Neuronal stem cell (in vitro differentiated cells): Measurements from ENCODE around the gene FAM174C.
A peak's percentile ranks its signal among the peaks of the same experiment; 100 is the strongest.
"Not testable (repeated sequence)": the region's sequence is repeated elsewhere in the genome, so short reads cannot be mapped to it uniquely, and the experiment has no call there.

ENCODE experiments used
- DNase-seq: peaks from one replicate; pipeline ENCODE4 v3.0.0-alpha.2; 2013; ENCODE audit warnings: low spot score
- H2AFZ ChIP-seq: one replicate; pipeline ENCODE4 v1.6.1; 2013; ENCODE audit warnings: mild to moderate bottlenecking, low read length, inconsistent platforms
- H2AK5ac ChIP-seq: 2 replicates; pipeline ENCODE4 v1.6.1; 2013; ENCODE audit warnings: low read depth, mild to moderate bottlenecking, inconsistent platforms, low read length, moderate library complexity, mixed read lengths
- H2BK120ac ChIP-seq: 2 replicates; pipeline ENCODE4 v1.6.1; 2013; ENCODE audit warnings: low read depth, mild to moderate bottlenecking, inconsistent platforms, low read length, moderate library complexity, mixed read lengths
- H2BK12ac ChIP-seq: one replicate; pipeline ENCODE4 v1.6.1; 2013; ENCODE audit warnings: low read length, inconsistent platforms
- H2BK15ac ChIP-seq: 2 replicates; pipeline ENCODE4 v1.6.1; 2013; ENCODE audit warnings: mild to moderate bottlenecking, low read length, inconsistent platforms, mixed read lengths
- H2BK5ac ChIP-seq: one replicate; pipeline ENCODE4 v1.6.1; 2013; ENCODE audit warnings: inconsistent platforms, mild to moderate bottlenecking, low read length, moderate library complexity
- H3K14ac ChIP-seq: one replicate; pipeline ENCODE4 v1.6.1; 2013; ENCODE audit warnings: low read length, inconsistent platforms
- H3K18ac ChIP-seq: 2 replicates; pipeline ENCODE4 v1.6.1; 2013; ENCODE audit warnings: low read length, inconsistent platforms
- H3K23ac ChIP-seq: 2 replicates; pipeline ENCODE4 v1.6.1; 2013; ENCODE audit warnings: low read depth, mild to moderate bottlenecking, mixed read lengths, low read length, inconsistent platforms; ENCODE audit not compliant: poor library complexity
- H3K27ac ChIP-seq: replicated peaks from 3 replicates; pipeline ENCODE4 v1.5.1; 2013; ENCODE audit warnings: low read length, inconsistent platforms
- H3K27me3 ChIP-seq, 3 experiments: 2 replicates each; pipeline ENCODE4 v1.6.1; 2013; ENCODE audit warnings: low read length in 3 of 3, mild to moderate bottlenecking in 2 of 3, inconsistent platforms in 1 of 3, low read depth in 1 of 3, mixed read lengths in 1 of 3, moderate library complexity in 1 of 3; ENCODE audit not compliant: control insufficient read depth in 3 of 3, insufficient read depth in 3 of 3
- H3K36me3 ChIP-seq, 2 donors: replicated peaks in 1 of 2; 2 replicates each; pipeline ENCODE4 v1.6.1; 2013; ENCODE audit warnings: low read length in 2 of 2; ENCODE audit not compliant: control insufficient read depth in 2 of 2, insufficient read depth in 2 of 2
- H3K4ac ChIP-seq: 2 replicates; pipeline ENCODE4 v1.6.1; 2013; ENCODE audit warnings: inconsistent platforms, mild to moderate bottlenecking, low read length, moderate library complexity
- H3K4me1 ChIP-seq, 2 donors: 1 replicate in 1 of 2; 2 replicates in 1 of 2; pipeline ENCODE4 v1.6.1; 2013; ENCODE audit warnings: low read length in 2 of 2, low read depth in 1 of 2; ENCODE audit not compliant: control insufficient read depth in 2 of 2, insufficient read depth in 1 of 2
- H3K4me2 ChIP-seq: one replicate; pipeline ENCODE4 v1.6.1; 2013; ENCODE audit warnings: mild to moderate bottlenecking, low read length, inconsistent platforms; ENCODE audit not compliant: insufficient read depth, poor library complexity, severe bottlenecking
- H3K4me3 ChIP-seq, 2 donors: 2 replicates each; pipeline ENCODE4 v1.5.1; 2013; ENCODE audit warnings: low read length in 2 of 2, mild to moderate bottlenecking in 2 of 2, inconsistent platforms in 1 of 2, moderate library complexity in 1 of 2
- H3K79me1 ChIP-seq: one replicate; pipeline ENCODE4 v1.6.1; 2013; ENCODE audit warnings: low read depth, mild to moderate bottlenecking, inconsistent platforms, low read length, moderate library complexity
- H3K9ac ChIP-seq: one replicate; pipeline ENCODE4 v1.6.1; 2013; ENCODE audit warnings: mild to moderate bottlenecking, low read depth, low read length, inconsistent platforms; ENCODE audit not compliant: poor library complexity
- H3K9me3 ChIP-seq, 2 donors: replicated peaks in 1 of 2; 2 replicates each; pipeline versions ENCODE3 to v1.6.1; 2013; ENCODE audit warnings: low read length in 2 of 2, mild to moderate bottlenecking in 2 of 2, inconsistent platforms in 1 of 2, low read depth in 1 of 2, mixed read lengths in 1 of 2, moderate library complexity in 1 of 2; ENCODE audit not compliant: control insufficient read depth in 2 of 2, insufficient read depth in 1 of 2
- H4K8ac ChIP-seq: one replicate; pipeline ENCODE4 v1.6.1; 2013; ENCODE audit warnings: low read depth, mild to moderate bottlenecking, inconsistent platforms, low read length, moderate library complexity
- H4K91ac ChIP-seq: one replicate; pipeline ENCODE4 v1.6.1; 2013; ENCODE audit warnings: low read length, low read depth, mild to moderate bottlenecking, inconsistent platforms; ENCODE audit not compliant: poor library complexity
- WGBS, 2 donors: extraction: QIAGEN DNeasy Blood & Tissue Kit; methylation state at CpG; one replicate each; pipeline ENCODE4 v1.1.7; 2013; ENCODE audit warnings: missing lambda C conversion rate in 2 of 2, mixed read lengths in 1 of 2; ENCODE audit not compliant: insufficient read length in 2 of 2, insufficient replicate concordance in 1 of 2; ENCODE audit errors: extremely low coverage in 2 of 2; 5-methylcytosine and 5-hydroxymethylcytosine counted together

The FAM174C gene

GRCh38 chr19:1316466-1316865 lies 41.1 kb downstream of the FAM174C start:
- no peaks in the 10 kb centered on the region for H3K9me3 ChIP-seq
- no peak overlapping the region for H2AFZ ChIP-seq
- H3K14ac ChIP-seq = no peak overlapping the region

GRCh38 chr19:1317274-1318003 lies 42.1 kb downstream of the FAM174C start:
- Histone ChIP-seq H3K9ac (no peak overlapping the region), H3K79me1 (no peaks in the 10 kb centered on the region), H3K27ac (no peak overlapping the region), H3K27me3 (peaks cover 0 to 63% (median 9%) of the 10 kb centered on the region in 3 experiments), H3K4me1 (peaks cover 15 to 16% of the 10 kb centered on the region in 2 donors), H3K36me3 (no peaks in the 10 kb centered on the region), H2BK5ac (no peak overlapping the region), H3K4me3 (no peak overlapping the region), H4K91ac (no peak overlapping the region), H3K23ac (no peak overlapping the region), H3K18ac (no peak overlapping the region), H3K9me3 (no peaks in the 10 kb centered on the region), H3K4ac (no peak overlapping the region), H2BK15ac (no peak overlapping the region), H4K8ac (no peak overlapping the region), H2BK12ac (no peak overlapping the region), H2AK5ac (peak overlapping the region; percentile 20), H3K4me2 (no peak overlapping the region), H2BK120ac (no peak overlapping the region), H2AFZ (no peak overlapping the region), H3K14ac (no peak overlapping the region)
- DNase-seq = no peak
- WGBS, 2 donors = no CpG with 5 or more reads among the region's 17 CpGs

More at GRCh38 chr19:1316466-1316865, 41.1 kb downstream of the FAM174C start:
- no CpG with 5 or more reads among the region's 13 CpGs for WGBS, 2 donors
- Histone ChIP-seq H3K27ac (no peak overlapping the region), H3K79me1 (no peaks in the 10 kb centered on the region), H3K23ac (peak overlapping the region; percentile 53), H3K4ac (no peak overlapping the region), H4K8ac (no peak overlapping the region), H3K4me3 (no peak overlapping the region), H3K27me3 (peaks cover 0 to 62% (median 9%) of the 10 kb centered on the region in 3 experiments), H2BK12ac (no peak overlapping the region), H2AK5ac (peak overlapping the region; percentile 6), H3K4me2 (no peak overlapping the region), H3K9ac (no peak overlapping the region), H3K4me1 (peaks cover 16% of the 10 kb centered on the region in 2 donors), H3K36me3 (no peaks in the 10 kb centered on the region), H2BK5ac (peak overlapping the region; percentile 10), H2BK120ac (no peak overlapping the region), H3K18ac (peak overlapping the region; percentile 72), H4K91ac (no peak overlapping the region), H2BK15ac (peak overlapping the region; percentile 35)
- DNase-seq = no peak

GRCh38 chr19:1318678-1319471 lies 43.5 kb downstream of the FAM174C start:
- Histone ChIP-seq H3K14ac (no peak overlapping the region), H3K79me1 (no peaks in the 10 kb centered on the region), H4K8ac (no peak overlapping the region), H2BK12ac (no peak overlapping the region), H3K4me1 (peaks cover 10 to 11% of the 10 kb centered on the region in 2 donors), H3K4me3 (no peak overlapping the region), H2BK15ac (no peak overlapping the region), H2AFZ (peak overlapping the region; percentile 89), H3K4ac (no peak overlapping the region), H3K36me3 (no peaks in the 10 kb centered on the region), H3K9me3 (no peaks in the 10 kb centered on the region), H3K23ac (no peak overlapping the region), H4K91ac (no peak overlapping the region), H2BK5ac (no peak overlapping the region), H2BK120ac (no peak overlapping the region), H2AK5ac (no peak overlapping the region), H3K27me3 (peaks cover 0 to 57% (median 9%) of the 10 kb centered on the region in 3 experiments), H3K27ac (peak overlapping the region; percentile 13), H3K18ac (peak overlapping the region; percentile 87), H3K9ac (no peak overlapping the region), H3K4me2 (peak overlapping the region; percentile 39)
- no CpG with 5 or more reads among the region's 46 CpGs for WGBS, 2 donors
- DNase-seq = no peak

- H3K4me2 ChIP-seq, H3K79me1 ChIP-seq, H3K9me3 ChIP-seq, H3K9ac ChIP-seq, H2AFZ ChIP-seq, H3K23ac ChIP-seq, DNase-seq, H2BK12ac ChIP-seq, H2BK120ac ChIP-seq, H3K18ac ChIP-seq, H3K4me3 ChIP-seq, H3K4me1 ChIP-seq, H4K91ac ChIP-seq, H2BK5ac ChIP-seq, H3K36me3 ChIP-seq, H2BK15ac ChIP-seq, H4K8ac ChIP-seq, H3K4ac ChIP-seq, H3K27ac ChIP-seq, H3K14ac ChIP-seq: not testable (repeated sequence)
- peak overlapping the region; percentile 88 for H2AK5ac ChIP-seq
- H3K27me3 ChIP-seq = peaks cover 0 to 47% (median 9%) of the 10 kb centered on the region in 3 experiments
- no CpG with 5 or more reads among the region's 3 CpGs for WGBS, 2 donors
Measured at GRCh38 chr19:1320282-1320650, 44.9 kb downstream of the FAM174C start.
